ENCODE results near the gene COA5. TPM values are rescaled to one million over a fixed set of nuclear protein-coding genes. Genes with fewer than 3 reads are reported as not detected.

The COA5 gene
- total and polyA plus RNA-seq, 9 donors, result 27.2 to 42.5 (median 32.1) TPM

- Histone ChIP-seq H3K4me3 (no peak overlapping the region), H3K27me3 (no peaks in the 10 kb centered on the region), H3K9me3 (no peaks in the 10 kb centered on the region), H3K4me1 (ENCODE audit: insufficient read depth) (no peaks in the 10 kb centered on the region), H3K36me3 (no peaks in the 10 kb centered on the region), H3K27ac (no peak overlapping the region)
- DNase-seq, result no peak
- TF ChIP-seq EP300 (IDR thresholded peaks at IDR 0.05) (no peak), POLR2A (IDR thresholded peaks at IDR 0.05) (no peak), CTCF (IDR thresholded peaks at IDR 0.05) (no peak)
- intact Hi-C loops (cut with DNase I), result no loop called here
- 96 to 98% (median 97%) methylated on average over 6 of the region's 6 CpGs for WGBS, 3 donors
These were observed 57.0 kb downstream of the COA5 start for GRCh38 chr2:98551316-98551715.

DNA sequence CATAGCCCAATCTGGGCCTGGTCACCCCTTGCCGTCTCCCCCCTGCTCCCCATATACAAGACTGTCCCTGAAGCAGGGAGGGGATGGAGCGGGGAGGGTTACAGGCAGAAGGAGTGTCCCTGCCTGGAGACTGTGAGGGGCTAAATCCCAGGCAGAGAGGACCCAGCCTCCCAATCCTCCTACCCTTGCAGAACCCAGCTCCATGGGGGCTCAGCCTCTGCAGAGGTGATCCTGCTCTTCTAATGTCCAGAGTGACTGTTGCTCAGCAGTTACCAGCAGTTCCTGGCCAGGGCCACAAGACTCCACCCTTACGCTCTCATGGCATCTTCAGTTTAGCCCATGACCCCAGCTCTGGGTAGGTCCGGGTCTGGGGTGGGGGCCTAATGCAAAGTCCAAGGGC, 58.1 kb downstream of the COA5 start:
- no peak for DNase-seq
- TF ChIP-seq CTCF (IDR thresholded peaks at IDR 0.05) (no peak), POLR2A (IDR thresholded peaks at IDR 0.05) (no peak), EP300 (IDR thresholded peaks at IDR 0.05) (no peak)
- no peaks in the 10 kb centered on the region for H3K36me3 ChIP-seq
- no peaks in the 10 kb centered on the region for H3K27me3 ChIP-seq
- intact Hi-C loops (cut with DNase I), result no loop called here
- WGBS, 3 donors, result 91 to 98% (median 93%) methylated on average over 4 of the region's 4 CpGs
- H3K4me1 ChIP-seq (ENCODE audit: insufficient read depth), result no peaks in the 10 kb centered on the region
- H3K9me3 ChIP-seq, result no peaks in the 10 kb centered on the region
- no peak overlapping the region for H3K27ac ChIP-seq
- H3K4me3 ChIP-seq, result no peak overlapping the region

Other genes starting within 250 kb of the COA5 start
- 10 to 100 TPM; 13.1 to 25.8 (median 18.6) TPM for gene INPP4A, start 163.7 kb downstream of the COA5 start, total RNA-seq
- 10 to 100 TPM in 1 of 2 donors, 1 to 10 TPM in 1; 7.5 to 12.8 TPM for gene INPP4A, start 163.7 kb downstream of the COA5 start, polyA plus RNA-seq
- 10 to 100 TPM; 32.2 to 50.0 (median 42.4) TPM for gene UNC50, start 77 bp upstream of the COA5 start, total RNA-seq
- gene UNC50, start 77 bp upstream of the COA5 start, polyA plus RNA-seq, result 10 to 100 TPM; 41.8 to 58.8 TPM
- gene MGAT4A, start 122.6 kb upstream of the COA5 start, total RNA-seq, result 10 to 100 TPM in 5 of 7 donors, 1 to 10 TPM in 2; 8.3 to 14.7 (median 13.6) TPM
- gene MGAT4A, start 122.6 kb upstream of the COA5 start, polyA plus RNA-seq, result 1 to 10 TPM; 3.9 to 9.5 TPM